GM18907 (cell line): ENCODE results near the gene UXT.
"Not testable (repeated sequence)": the region's sequence is repeated elsewhere in the genome, so short reads cannot be mapped to it uniquely, and the experiment has no call there.

Experiments
- ATAC-seq: cut with Tn5 transposase; IDR thresholded peaks from one replicate; pipeline ENCODE4 v1.9.1; 2021; ENCODE audit warnings: mild to moderate bottlenecking, moderate library complexity; ENCODE audit not compliant: unreplicated experiment

UXT gene

GRCh38 chrX:47658684-47659420 lies at the start of gene UXT:
Gene UXT (minus strand): TSS chrX:47659180. CDS start chrX:47658927, 253 bp downstream.
- peak; percentile 78 for ATAC-seq

GRCh38 chrX:47707031-47707780 lies 48.2 kb upstream of the UXT start:
- no peak for ATAC-seq

- no peak for ATAC-seq
These were observed 47.6 kb upstream of the UXT start for GRCh38 chrX:47706575-47706974.

GRCh38 chrX:47704736-47705135 lies 45.8 kb upstream of the UXT start:
- ATAC-seq = no peak

GRCh38 chrX:47697181-47697580 lies 38.2 kb upstream of the UXT start:
- ATAC-seq = no peak

GRCh38 chrX:47690175-47690574 lies 31.2 kb upstream of the UXT start:
- ATAC-seq = no peak

- no peak for ATAC-seq
These were observed 28.3 kb upstream of the UXT start for GRCh38 chrX:47687263-47687662.

GRCh38 chrX:47683829-47684205 lies 24.8 kb upstream of the UXT start:
- no peak for ATAC-seq

GRCh38 chrX:47683184-47683828 lies 24.3 kb upstream of the UXT start:
- no peak for ATAC-seq

GRCh38 chrX:47675959-47676859 lies 17.2 kb upstream of the UXT start:
- ATAC-seq = not testable (repeated sequence)

- no peak for ATAC-seq
These were observed 15.8 kb upstream of the UXT start for GRCh38 chrX:47674776-47675175.

GRCh38 chrX:47665797-47666196 lies 6.8 kb upstream of the UXT start:
- not testable (repeated sequence) for ATAC-seq

GRCh38 chrX:47664737-47665136 lies 5.8 kb upstream of the UXT start:
- no peak for ATAC-seq

GRCh38 chrX:47662144-47662657 lies 3.2 kb upstream of the UXT start:
- ATAC-seq = no peak

- no peak for ATAC-seq
These were observed 2.6 kb upstream of the UXT start for GRCh38 chrX:47661539-47661938.

GRCh38 chrX:47659421-47659726 lies 394 bp upstream of the UXT start:
- ATAC-seq = no peak

GRCh38 chrX:47658301-47658683 lies 688 bp downstream of the UXT start:
- ATAC-seq = no peak

GRCh38 chrX:47651043-47651905 lies 7.7 kb downstream of the UXT start:
- no peak for ATAC-seq

- peak; percentile 89 for ATAC-seq
These were observed 8.6 kb downstream of the UXT start, which contains the start of gene ELK1 for GRCh38 chrX:47650164-47651042. Gene ELK1 (minus strand): TSS chrX:47650563. CDS start chrX:47641441, 9,122 bp downstream.
